CD4-positive, CD25-positive, alpha-beta regulatory T cell (primary cell): ENCODE data around the gene R3HDML. TPM values are rescaled to one million over a fixed set of nuclear protein-coding genes. Genes with fewer than 3 reads are reported as not detected.

Source experiments
- ATAC-seq, 2 donors: fragments of 150-1000 bp; cut with Tn5 transposase; one replicate each; pipeline ENCODE4 v1.10.0; 2021; ENCODE audit warnings: low read depth in 2 of 2, moderate number of reproducible peaks in 2 of 2, moderate library complexity in 1 of 2
- DNase-seq, 3 donors: peaks; one replicate each; pipeline versions ENCODE4 v3.0.0 to v3.0.0-alpha.2; 2012 to 2022; ENCODE audit warnings: mixed read lengths in 1 of 3
- H3K27ac ChIP-seq: one replicate; pipeline ENCODE4 v1.7.0; 2013; ENCODE audit warnings: mild to moderate bottlenecking, low read length; ENCODE audit not compliant: insufficient read depth, poor library complexity, severe bottlenecking
- H3K27me3 ChIP-seq: one replicate; pipeline ENCODE4 v1.7.0; 2013; ENCODE audit warnings: low read length; ENCODE audit not compliant: control insufficient read depth, insufficient read depth
- H3K36me3 ChIP-seq: one replicate; pipeline ENCODE4 v1.7.0; 2013; ENCODE audit warnings: mild to moderate bottlenecking, low read length, moderate library complexity; ENCODE audit not compliant: control insufficient read depth, insufficient read depth
- H3K4me1 ChIP-seq: 2 replicates; pipeline ENCODE4 v1.7.0; 2013; ENCODE audit warnings: mild to moderate bottlenecking, low read length; ENCODE audit not compliant: insufficient read depth, control insufficient read depth, poor library complexity, severe bottlenecking
- H3K4me3 ChIP-seq: one replicate; pipeline ENCODE4 v1.7.0; 2013; ENCODE audit warnings: low read depth, mild to moderate bottlenecking, low read length, moderate library complexity
- H3K9me3 ChIP-seq, 2 experiments: 1 replicate in 1 of 2; 2 replicates in 1 of 2; pipeline ENCODE4 v1.7.0; 2013; ENCODE audit warnings: low read length in 2 of 2, mild to moderate bottlenecking in 1 of 2, moderate library complexity in 1 of 2; ENCODE audit not compliant: control insufficient read depth in 2 of 2
- H3K27ac Mint-ChIP-seq, 3 donors: one replicate each; pipeline ENCODE4 v1.8.0; 2020 to 2022; ENCODE audit warnings: mild to moderate bottlenecking in 3 of 3, mixed read lengths in 3 of 3, moderate library complexity in 2 of 3
- H3K27me3 Mint-ChIP-seq: one replicate; pipeline ENCODE4 v1.8.0; 2022; ENCODE audit warnings: mild to moderate bottlenecking, mixed read lengths
- H3K36me3 Mint-ChIP-seq: one replicate; pipeline ENCODE4 v1.8.0; 2020; ENCODE audit warnings: mixed read lengths
- H3K4me1 Mint-ChIP-seq, 4 donors: one replicate each; pipeline ENCODE4 v1.8.0; 2020 to 2022; ENCODE audit warnings: mixed read lengths in 4 of 4, mild to moderate bottlenecking in 1 of 4
- H3K4me3 Mint-ChIP-seq, 4 donors: one replicate each; pipeline ENCODE4 v1.8.0; 2020 to 2022; ENCODE audit warnings: mild to moderate bottlenecking in 4 of 4, mixed read lengths in 4 of 4, moderate library complexity in 3 of 4
- H3K9me3 Mint-ChIP-seq, 7 donors: one replicate each; pipeline ENCODE4 v1.8.0; 2020 to 2022; ENCODE audit warnings: mixed read lengths in 7 of 7, mild to moderate bottlenecking in 3 of 7, moderate library complexity in 2 of 7
- polyA plus RNA-seq, 4 donors: library from polyadenylated mRNA; unstranded; fragments of 300-500 nt; fragmentation: Illumina TruSeq; gene quantifications; one replicate each; pipeline ENCODE4 v1.2.3, GENCODE V29; 2021
- total RNA-seq: library from RNA; stranded (reverse); gene quantifications from one replicate; pipeline ENCODE4 v1.2.3, GENCODE V29; 2022

The R3HDML gene
- total and polyA plus RNA-seq, 5 donors from 2014 or later, result not detected

GRCh38 chr20:44398335-44398734, 61.5 kb downstream of the R3HDML start:
- Mint-ChIP-seq H3K4me1 (no peaks in the 10 kb centered on the region), H3K36me3 (no peaks in the 10 kb centered on the region), H3K9me3 (no peaks in the 10 kb centered on the region), H3K27me3 (peaks cover 24% of the 10 kb centered on the region), H3K27ac (no peak overlapping the region), H3K4me3 (no peak overlapping the region)
- Histone ChIP-seq H3K4me3 (no peak overlapping the region), H3K9me3 (no peaks in the 10 kb centered on the region), H3K36me3 (no peaks in the 10 kb centered on the region), H3K27me3 (peaks cover 6% of the 10 kb centered on the region), H3K27ac (no peak overlapping the region), H3K4me1 (no peaks in the 10 kb centered on the region)
- no peak for DNase-seq
- no peak for ATAC-seq

GRCh38 chr20:44399446-44399845, 62.6 kb downstream of the R3HDML start:
- H3K27ac Mint-ChIP-seq, result no peak overlapping the region

GRCh38 chr20:44400671-44400969, 63.8 kb downstream of the R3HDML start:
- H3K27ac ChIP-seq, result no peak overlapping the region
- ATAC-seq, result no peak

More at GRCh38 chr20:44399446-44399845, 62.6 kb downstream of the R3HDML start:
- ATAC-seq (no peak), DNase-seq (no peak)
- Histone ChIP-seq H3K4me3 (no peak overlapping the region), H3K9me3 (no peaks in the 10 kb centered on the region), H3K27ac (no peak overlapping the region), H3K4me1 (no peaks in the 10 kb centered on the region), H3K27me3 (peaks cover 6% of the 10 kb centered on the region), H3K36me3 (no peaks in the 10 kb centered on the region)
- H3K36me3 Mint-ChIP-seq, result no peaks in the 10 kb centered on the region
- no peak overlapping the region for H3K4me3 Mint-ChIP-seq
- peaks cover 16% of the 10 kb centered on the region for H3K27me3 Mint-ChIP-seq
- no peaks in the 10 kb centered on the region for H3K4me1 Mint-ChIP-seq
- H3K9me3 Mint-ChIP-seq, result peaks cover 0 to 1% (median 0%) of the 10 kb centered on the region in 7 donors

More at GRCh38 chr20:44400671-44400969, 63.8 kb downstream of the R3HDML start:
- Histone ChIP-seq H3K4me1 (no peaks in the 10 kb centered on the region), H3K9me3 (no peaks in the 10 kb centered on the region), H3K27me3 (peaks cover 6% of the 10 kb centered on the region), H3K36me3 (no peaks in the 10 kb centered on the region), H3K4me3 (no peak overlapping the region)
- no peak for DNase-seq
- Mint-ChIP-seq H3K27ac (no peak overlapping the region), H3K9me3 (peaks cover 0 to 2% (median 0%) of the 10 kb centered on the region in 7 donors), H3K36me3 (no peaks in the 10 kb centered on the region), H3K4me1 (no peaks in the 10 kb centered on the region), H3K27me3 (peaks cover 12% of the 10 kb centered on the region), H3K4me3 (no peak overlapping the region)

Other genes with a start within 250 kb of the R3HDML start
- gene JPH2, start 149.9 kb upstream of the R3HDML start, total RNA-seq, result not detected
- gene JPH2, start 149.9 kb upstream of the R3HDML start, polyA plus RNA-seq, result not detected
- 137 TPM for gene OSER1, start 126.3 kb upstream of the R3HDML start, total RNA-seq
- gene OSER1, start 126.3 kb upstream of the R3HDML start, polyA plus RNA-seq, result 10 to 100 TPM; 48.4 to 75.5 (median 67.5) TPM
- not detected for gene GDAP1L1, start 89.7 kb upstream of the R3HDML start, total RNA-seq
- under 1 TPM in 1 of 4 donors, not detected in 3; 0.07 TPM for gene GDAP1L1, start 89.7 kb upstream of the R3HDML start, polyA plus RNA-seq
- 4.4 TPM for gene FITM2, start 25.8 kb upstream of the R3HDML start, total RNA-seq
- gene FITM2, start 25.8 kb upstream of the R3HDML start, polyA plus RNA-seq, result 1 to 10 TPM in 2 of 4 donors, under 1 TPM in 2; 0.73 to 2.4 (median 1.0) TPM
- gene HNF4A, start 18.7 kb downstream of the R3HDML start, total RNA-seq, result not detected
- gene HNF4A, start 18.7 kb downstream of the R3HDML start, polyA plus RNA-seq, result not detected
- 13.2 TPM for gene TTPAL, start 138.8 kb downstream of the R3HDML start, total RNA-seq
- 10 to 100 TPM; 11.5 to 14.4 (median 13.7) TPM for gene TTPAL, start 138.8 kb downstream of the R3HDML start, polyA plus RNA-seq
- 77.3 TPM for gene SERINC3, start 185.0 kb downstream of the R3HDML start, total RNA-seq
- 100 to 1,000 TPM; 195 to 254 (median 202) TPM for gene SERINC3, start 185.0 kb downstream of the R3HDML start, polyA plus RNA-seq
- 0.44 TPM for gene PKIG, start 245.5 kb downstream of the R3HDML start, total RNA-seq
- gene PKIG, start 245.5 kb downstream of the R3HDML start, polyA plus RNA-seq, result 1 to 10 TPM in 3 of 4 donors, under 1 TPM in 1; 0.73 to 1.6 (median 1.1) TPM